ENCODE results near the gene CSNK1D.

The CSNK1D gene

GRCh38 chr17:82228842-82229697 is 44.4 kb downstream of the CSNK1D start, which contains the start of gene SLC16A3:
TSS of gene SLC16A3 (plus strand) at chr17:82229042. CDS start at chr17:82236009, 6,967 bp downstream.
- peak; percentile 82 for DNase-seq (ENCODE audit: low spot score)

GRCh38 chr17:82228278-82228841 is 45.1 kb downstream of the CSNK1D start:
- DNase-seq (ENCODE audit: low spot score), result no peak

GRCh38 chr17:82227629-82228277 is 45.7 kb downstream of the CSNK1D start:
- no peak for DNase-seq (ENCODE audit: low spot score)

- DNase-seq (ENCODE audit: low spot score), result no peak
Observed at GRCh38 chr17:82226809-82227628, 46.5 kb downstream of the CSNK1D start.

GRCh38 chr17:82226146-82226808 is 47.2 kb downstream of the CSNK1D start:
- no peak for DNase-seq (ENCODE audit: low spot score)

- no peak for DNase-seq (ENCODE audit: low spot score)
Observed at GRCh38 chr17:82225368-82226029, 48.0 kb downstream of the CSNK1D start.

GRCh38 chr17:82224666-82225065 is 48.8 kb downstream of the CSNK1D start:
- DNase-seq (ENCODE audit: low spot score), result no peak

GRCh38 chr17:82223517-82223916 is 50.0 kb downstream of the CSNK1D start:
- no peak for DNase-seq (ENCODE audit: low spot score)

GRCh38 chr17:82222816-82223215 is 50.7 kb downstream of the CSNK1D start:
- DNase-seq (ENCODE audit: low spot score), result no peak

- DNase-seq (ENCODE audit: low spot score), result no peak
Observed at GRCh38 chr17:82221341-82221902, 52.1 kb downstream of the CSNK1D start.

GRCh38 chr17:82219753-82220709 is 53.5 kb downstream of the CSNK1D start:
- DNase-seq (ENCODE audit: low spot score), result no peak

GRCh38 chr17:82219083-82219482 is 54.4 kb downstream of the CSNK1D start:
- DNase-seq (ENCODE audit: low spot score), result no peak

GRCh38 chr17:82218349-82219075 is 55.0 kb downstream of the CSNK1D start:
- no peak for DNase-seq (ENCODE audit: low spot score)

GRCh38 chr17:82217530-82218204 is 55.8 kb downstream of the CSNK1D start:
- peak; percentile 89 for DNase-seq (ENCODE audit: low spot score)

GRCh38 chr17:82217120-82217529 is 56.4 kb downstream of the CSNK1D start:
- DNase-seq (ENCODE audit: low spot score), result no peak

- DNase-seq (ENCODE audit: low spot score), result peak; percentile 91
Observed at GRCh38 chr17:82216301-82217119, 57.0 kb downstream of the CSNK1D start.

GRCh38 chr17:82215972-82216300 is 57.6 kb downstream of the CSNK1D start:
- no peak for DNase-seq (ENCODE audit: low spot score)

Measured in kidney tubule cell (primary cell).